Measurements from ENCODE around the gene PAX4. TPM values are rescaled to one million over a fixed set of nuclear protein-coding genes. Genes with fewer than 3 reads are reported as not detected.

PAX4 gene
- total and polyA plus RNA-seq, 2 of the 4 experiments (the other 2 are of a cell fraction): not detected

DNA sequence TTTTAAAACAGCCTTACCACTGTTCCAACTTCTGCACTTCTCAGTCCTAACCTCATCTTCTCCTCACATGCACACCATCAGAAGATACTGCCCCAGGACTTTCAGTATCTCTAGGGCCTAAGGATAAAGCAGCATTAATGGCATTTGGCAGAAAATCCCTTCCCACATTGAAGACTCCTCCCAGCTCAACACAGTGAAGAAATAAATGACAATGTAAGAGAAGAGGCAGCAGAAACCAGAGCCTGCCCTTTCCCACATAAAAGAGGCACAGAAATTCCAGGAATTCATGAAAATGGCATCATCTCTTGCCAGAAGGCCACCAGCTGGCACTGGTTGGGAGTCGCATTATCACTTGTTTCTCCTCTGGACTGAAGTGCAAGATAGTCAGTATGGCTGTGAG, 36.2 kb downstream of the PAX4 start:
- Histone ChIP-seq H4K8ac (ENCODE audit: low read depth in 2 of 2, low read length in 2 of 2) (no peak overlapping the region), H4K91ac (ENCODE audit: insufficient read depth, low read depth, low read length) (no peak overlapping the region), H3K4me2 (ENCODE audit: low read depth, low read length) (no peak overlapping the region), H2BK15ac (ENCODE audit: low read depth, low read length) (no peak overlapping the region), H3K4me1 (ENCODE audit: control insufficient read depth, insufficient read depth, low read length) (peaks cover 18% of the 10 kb centered on the region), H3K9me1 (ENCODE audit: insufficient read depth, low read length) (peaks cover 16% of the 10 kb centered on the region), H2AK5ac (ENCODE audit: low read depth, low read length) (no peak overlapping the region), H3K36me3 (ENCODE audit: control insufficient read depth, insufficient read depth, low read length) (peaks cover 21% of the 10 kb centered on the region), H2BK5ac (ENCODE audit: low read depth, low read length, poor library complexity, severe bottlenecking) (no peak overlapping the region), H2BK120ac (ENCODE audit: low read depth, low read length) (no peak overlapping the region), H2AFZ (replicated peaks; ENCODE audit: low read length, poor library complexity) (no peak overlapping the region), H3K27me3 (ENCODE audit: control insufficient read depth, insufficient read depth, low read length) (no peaks in the 10 kb centered on the region), H3K27ac (ENCODE audit: insufficient read depth, low read length) (no peak overlapping the region), H2BK20ac (ENCODE audit: low read depth, low read length) (no peak overlapping the region), H3K4me3 (ENCODE audit: insufficient read depth, low read depth, low read length) (no peak overlapping the region), H3K18ac (ENCODE audit: low read depth, low read length) (no peak overlapping the region), H3K9me3 (ENCODE audit: control insufficient read depth, insufficient read depth, low read length) (no peaks in the 10 kb centered on the region), H3K9ac (ENCODE audit: low read depth, low read length) (no peak overlapping the region), H4K5ac (ENCODE audit: low read depth, low read length) (no peak overlapping the region), H3K23ac (ENCODE audit: low read depth, low read length) (no peak overlapping the region), H3K56ac (ENCODE audit: extremely low read depth, insufficient read depth, low read length) (no peak overlapping the region), H4K20me1 (ENCODE audit: insufficient read depth, low read length) (peaks cover 39% of the 10 kb centered on the region), H3K79me1 (ENCODE audit: low read depth in 1 of 2, low read length in 2 of 2) (peaks cover 26 to 66% of the 10 kb centered on the region in 2 experiments), H3K14ac (replicated peaks; ENCODE audit: low read depth, low read length) (no peak overlapping the region), H3K4ac (ENCODE audit: low read depth, low read length) (no peak overlapping the region), H2AK9ac (replicated peaks; ENCODE audit: low read depth, low read length, poor library complexity) (no peak overlapping the region)
- ATAC-seq (ENCODE audit: low read depth) (no peak), DNase-seq (no peak)
- in situ Hi-C loops (cut with MboI; ENCODE audit: low sequenced_read_pairs) (no loop called here), intact Hi-C loops (cut with micrococcal nuclease) (loop anchor here (10.0 kb wide), 1 partner anchor 453 kb away; the partner anchor contains the start of gene LRRC4), dilution Hi-C loops (cut with HindIII; ENCODE audit: low sequenced_read_pairs, unreplicated experiment) (no loop called here)
- CTCF ChIA-PET: no interaction called here
- POLR2A ChIA-PET (ENCODE audit: unreplicated experiment): no interaction called here
- TF ChIP-seq CEBPB (IDR thresholded peaks at IDR 0.05; ENCODE audit: low read depth, low read length) (no peak), MAFK (IDR thresholded peaks at IDR 0.05; ENCODE audit: low read depth, low read length) (no peak), SMC3 (IDR thresholded peaks at IDR 0.05; ENCODE audit: low read depth, low read length) (no peak), CHD1 (IDR thresholded peaks at IDR 0.05; ENCODE audit: low read depth, low read length) (no peak), RCOR1 (IDR thresholded peaks at IDR 0.05; ENCODE audit: insufficient replicate concordance, low read length) (no peak), MXI1 (IDR thresholded peaks at IDR 0.05; ENCODE audit: borderline replicate concordance, low read depth, low read length) (no peak), ELK1 (IDR thresholded peaks at IDR 0.05; ENCODE audit: borderline replicate concordance, low read depth, low read length) (no peak), NFE2L2 (IDR thresholded peaks at IDR 0.05; ENCODE audit: low read depth, low read length) (no peak), MAZ (IDR thresholded peaks at IDR 0.05; ENCODE audit: borderline replicate concordance, low read depth, low read length) (no peak)
- TF ChIP-seq, protein P1, sequence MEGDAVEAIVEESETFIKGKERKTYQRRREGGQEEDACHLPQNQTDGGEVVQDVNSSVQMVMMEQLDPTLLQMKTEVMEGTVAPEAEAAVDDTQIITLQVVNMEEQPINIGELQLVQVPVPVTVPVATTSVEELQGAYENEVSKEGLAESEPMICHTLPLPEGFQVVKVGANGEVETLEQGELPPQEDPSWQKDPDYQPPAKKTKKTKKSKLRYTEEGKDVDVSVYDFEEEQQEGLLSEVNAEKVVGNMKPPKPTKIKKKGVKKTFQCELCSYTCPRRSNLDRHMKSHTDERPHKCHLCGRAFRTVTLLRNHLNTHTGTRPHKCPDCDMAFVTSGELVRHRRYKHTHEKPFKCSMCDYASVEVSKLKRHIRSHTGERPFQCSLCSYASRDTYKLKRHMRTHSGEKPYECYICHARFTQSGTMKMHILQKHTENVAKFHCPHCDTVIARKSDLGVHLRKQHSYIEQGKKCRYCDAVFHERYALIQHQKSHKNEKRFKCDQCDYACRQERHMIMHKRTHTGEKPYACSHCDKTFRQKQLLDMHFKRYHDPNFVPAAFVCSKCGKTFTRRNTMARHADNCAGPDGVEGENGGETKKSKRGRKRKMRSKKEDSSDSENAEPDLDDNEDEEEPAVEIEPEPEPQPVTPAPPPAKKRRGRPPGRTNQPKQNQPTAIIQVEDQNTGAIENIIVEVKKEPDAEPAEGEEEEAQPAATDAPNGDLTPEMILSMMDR (conservative IDR thresholded peaks at IDR 0.05; ENCODE audit: low read depth, low read length): no peak
- no TSS peak for BruUV-seq (replicated peaks)
- WGBS, 2 experiments (ENCODE audit: extremely low coverage in 2 of 2, insufficient read length in 1 of 2): no CpG with 5 or more reads among the region's 1 CpG

Data from IMR-90 (cell line).